ENCODE data around the gene ANKLE1.

GRCh38 chr19:17240062-17240752 lies 41.5 kb upstream of the ANKLE1 start:
- no peak for TF ChIP-seq TAF1 (IDR thresholded peaks at IDR 0.05; ENCODE audit: borderline replicate concordance, insufficient read depth, low read length)
- TF ChIP-seq FOXP2 (optimal IDR thresholded peaks at IDR 0.05; ENCODE audit: borderline replicate concordance, extremely low read depth, extremely low read length, insufficient read depth), result no peak
- TF ChIP-seq REST (IDR thresholded peaks at IDR 0.05; ENCODE audit: insufficient read depth in 1 of 2, low read depth in 2 of 2, low read length in 2 of 2), result no peak
- no peak for TF ChIP-seq POLR2AphosphoS5 (IDR thresholded peaks at IDR 0.05; ENCODE audit: low read depth, low read length)
- TF ChIP-seq SIN3A (IDR thresholded peaks at IDR 0.05; ENCODE audit: borderline replicate concordance, insufficient read depth, low read length), result no peak
